Tibial artery (tissue), 4 donors: ENCODE measurements around the gene MAP3K14.
A peak's percentile ranks its signal among the peaks of the same experiment; 100 is the strongest.
"Not testable (repeated sequence)": the region's sequence is repeated elsewhere in the genome, so short reads cannot be mapped to it uniquely, and the experiment has no call there.

Source experiments
- DNase-seq, 2 donors: peaks; one replicate each; pipeline ENCODE4 v3.0.0-alpha.2; 2019
- H3K27ac ChIP-seq, 2 donors: fragments of 200-600 bp; sonication (generic) in 1 of 2; 1 replicate in 1 of 2; 2 replicates in 1 of 2; pipeline ENCODE4 v1.5.1; 2018 to 2019; ENCODE audit warnings: mild to moderate bottlenecking in 1 of 2
- H3K27me3 ChIP-seq, 2 donors: fragments of 200-600 bp; sonication (generic) in 1 of 2; one replicate each; pipeline versions ENCODE4 v1.5.1 to v1.6.0; 2016 to 2019
- H3K36me3 ChIP-seq, 3 donors: fragments of 200-600 bp; sonication (generic) in 2 of 3; one replicate each; pipeline ENCODE4 v1.5.1; 2016 to 2019; ENCODE audit warnings: mild to moderate bottlenecking in 2 of 3
- H3K4me1 ChIP-seq, 4 donors: fragments of 200-600 bp; sonication (generic) in 2 of 4; 1 replicate in 3 of 4; 2 replicates in 1 of 4; pipeline ENCODE4 v1.5.1; 2016 to 2019
- H3K4me3 ChIP-seq, 2 donors: fragments of 200-600 bp; sonication (generic) in 1 of 2; 1 replicate in 1 of 2; 2 replicates in 1 of 2; pipeline ENCODE4 v1.5.1; 2018 to 2019; ENCODE audit warnings: mild to moderate bottlenecking in 2 of 2
- H3K9me3 ChIP-seq, 3 donors: fragments of 200-600 bp; sonication (generic) in 1 of 3; one replicate each; pipeline ENCODE4 v1.5.1; 2016 to 2019
- intact Hi-C: fragments of 100-400 bp; cut with DNase I; formaldehyde crosslinking; loops from one replicate; pipeline ENCODE4 v1.15.0; 2023; ENCODE audit warnings: low total_unique reads
- TF ChIP-seq, protein P1 (sequence below), 2 experiments: fragments of 200-600 bp in 1 of 2; fragments of 450-650 bp in 1 of 2; IDR thresholded peaks; one replicate each; pipeline ENCODE4 v1.5.1; 2017 to 2019; ENCODE audit warnings: antibody characterized with exemption in 2 of 2, mild to moderate bottlenecking in 1 of 2, moderate library complexity in 1 of 2

The MAP3K14 gene

DNA sequence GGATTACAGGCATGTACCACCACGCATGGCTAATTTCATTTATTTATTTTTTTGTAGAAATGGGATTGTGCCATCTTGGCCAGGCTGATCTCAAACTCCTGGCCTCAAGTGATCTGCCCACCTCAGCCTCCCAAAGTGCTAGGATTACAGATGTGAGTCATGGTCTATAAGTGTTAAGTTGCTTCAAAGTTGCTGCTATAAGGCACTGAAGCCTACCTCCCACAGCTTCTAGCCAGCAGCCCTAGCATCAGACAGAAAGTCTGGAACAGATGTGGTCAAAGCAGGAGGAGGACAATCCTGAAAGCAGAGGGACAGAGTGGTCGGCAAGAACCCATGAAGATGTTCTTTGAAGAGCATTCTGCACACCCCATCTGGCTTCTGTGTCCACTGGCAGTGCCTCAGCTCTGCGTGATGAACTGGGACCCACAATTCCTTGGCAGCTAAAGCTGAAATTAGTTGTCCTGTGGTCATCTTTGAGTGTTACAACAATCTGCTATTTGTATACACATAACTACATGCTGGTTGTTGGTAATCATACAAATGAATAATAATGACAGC lies 11.2 kb downstream of the MAP3K14 start:
- no peak for DNase-seq
- Histone ChIP-seq H3K36me3 (no peaks in the 10 kb centered on the region), H3K9me3 (no peaks in the 10 kb centered on the region), H3K4me3 (no peak overlapping the region), H3K27ac (no peak overlapping the region), H3K27me3 (no peaks in the 10 kb centered on the region), H3K4me1 (peaks cover 0 to 54% (median 30%) of the 10 kb centered on the region in 4 donors)
- TF ChIP-seq, protein P1, sequence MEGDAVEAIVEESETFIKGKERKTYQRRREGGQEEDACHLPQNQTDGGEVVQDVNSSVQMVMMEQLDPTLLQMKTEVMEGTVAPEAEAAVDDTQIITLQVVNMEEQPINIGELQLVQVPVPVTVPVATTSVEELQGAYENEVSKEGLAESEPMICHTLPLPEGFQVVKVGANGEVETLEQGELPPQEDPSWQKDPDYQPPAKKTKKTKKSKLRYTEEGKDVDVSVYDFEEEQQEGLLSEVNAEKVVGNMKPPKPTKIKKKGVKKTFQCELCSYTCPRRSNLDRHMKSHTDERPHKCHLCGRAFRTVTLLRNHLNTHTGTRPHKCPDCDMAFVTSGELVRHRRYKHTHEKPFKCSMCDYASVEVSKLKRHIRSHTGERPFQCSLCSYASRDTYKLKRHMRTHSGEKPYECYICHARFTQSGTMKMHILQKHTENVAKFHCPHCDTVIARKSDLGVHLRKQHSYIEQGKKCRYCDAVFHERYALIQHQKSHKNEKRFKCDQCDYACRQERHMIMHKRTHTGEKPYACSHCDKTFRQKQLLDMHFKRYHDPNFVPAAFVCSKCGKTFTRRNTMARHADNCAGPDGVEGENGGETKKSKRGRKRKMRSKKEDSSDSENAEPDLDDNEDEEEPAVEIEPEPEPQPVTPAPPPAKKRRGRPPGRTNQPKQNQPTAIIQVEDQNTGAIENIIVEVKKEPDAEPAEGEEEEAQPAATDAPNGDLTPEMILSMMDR (IDR thresholded peaks at IDR 0.05), result no peak
- intact Hi-C loops, result no loop called here

DNA sequence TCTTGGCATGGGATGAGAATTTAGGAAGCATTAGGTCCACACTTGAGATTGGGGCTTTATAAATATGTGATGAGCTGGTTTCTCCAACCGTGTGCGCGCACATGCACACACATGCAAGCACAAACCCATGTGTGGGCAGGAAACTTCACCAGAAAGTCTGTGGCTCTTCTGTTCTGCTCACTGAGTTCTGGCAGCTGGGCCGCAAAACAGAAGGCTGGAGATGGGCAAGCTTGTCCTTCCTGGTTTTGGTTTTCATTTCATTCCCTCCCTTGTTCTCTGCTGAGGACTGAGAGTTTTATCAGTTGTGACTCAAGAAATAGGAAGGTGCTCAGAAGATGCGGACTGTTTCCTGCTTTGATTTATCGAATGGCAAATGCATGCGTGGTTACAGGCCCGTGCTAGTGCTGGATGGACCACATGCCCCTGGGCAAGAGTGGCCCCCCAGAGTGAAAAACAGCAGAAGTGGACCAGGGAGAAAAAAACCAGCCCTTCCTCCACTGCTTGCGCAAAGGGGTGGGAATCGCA lies 14.1 kb downstream of the MAP3K14 start:
- Histone ChIP-seq H3K36me3 (no peaks in the 10 kb centered on the region), H3K27me3 (no peaks in the 10 kb centered on the region), H3K27ac (peak overlapping the region; percentile 21 to 41), H3K9me3 (no peaks in the 10 kb centered on the region), H3K4me3 (no peak overlapping the region), H3K4me1 (peaks cover 0 to 33% (median 20%) of the 10 kb centered on the region in 4 donors)
- TF ChIP-seq, protein P1 (IDR thresholded peaks at IDR 0.05), result no peak
- intact Hi-C loops, result no loop called here
- DNase-seq, result peak in 1 of 2 donors; percentile 52

DNA sequence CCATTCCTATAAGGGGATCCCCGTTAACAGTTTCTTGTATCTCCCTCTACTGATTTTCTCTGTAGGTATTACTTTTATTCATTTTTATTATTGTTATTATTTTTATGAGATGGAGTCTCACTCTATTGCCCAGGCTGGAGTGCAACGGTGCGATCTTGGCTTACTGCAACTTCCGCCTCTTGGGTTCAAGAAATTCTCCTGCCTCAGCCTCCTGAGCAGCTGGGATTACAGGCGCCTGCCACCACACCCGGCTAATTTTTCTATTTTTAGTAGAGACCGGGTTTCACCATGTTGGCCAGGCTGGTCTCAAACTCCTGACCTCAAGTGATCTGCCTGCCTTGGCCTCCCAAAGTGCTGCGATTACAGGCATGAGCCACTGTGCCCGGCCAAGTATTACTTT lies 14.6 kb downstream of the MAP3K14 start:
- Histone ChIP-seq H3K27ac (peak overlapping the region; percentile 21 to 41), H3K4me1 (peaks cover 0 to 29% (median 18%) of the 10 kb centered on the region in 4 donors)
- intact Hi-C loops, H3K36me3 ChIP-seq, H3K9me3 ChIP-seq, H3K4me3 ChIP-seq, H3K27me3 ChIP-seq, DNase-seq: not testable (repeated sequence)

DNA sequence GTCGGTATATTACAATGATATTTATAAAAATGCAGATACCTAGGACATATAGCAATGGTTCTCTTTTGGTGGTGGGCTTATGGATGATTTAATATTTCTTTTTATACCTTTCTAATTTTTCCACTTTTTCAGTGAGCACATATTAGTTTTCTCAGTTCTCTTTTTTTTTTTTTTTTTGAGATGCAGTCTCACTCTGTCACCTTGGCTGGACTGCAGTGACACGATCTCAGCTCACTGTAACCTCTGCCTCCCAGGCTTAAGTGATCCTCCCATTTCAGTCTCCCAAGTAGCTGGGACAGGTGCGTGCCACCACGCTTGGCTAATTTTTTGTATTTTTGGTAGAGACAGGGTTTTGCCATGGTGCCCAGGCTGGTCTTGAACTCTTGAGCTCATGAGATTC lies 15.1 kb downstream of the MAP3K14 start:
- H3K4me1 ChIP-seq, result peaks cover 0 to 29% (median 20%) of the 10 kb centered on the region in 4 donors
- no peak for DNase-seq
- intact Hi-C loops, result no loop called here
- H3K4me3 ChIP-seq, result no peak overlapping the region
- H3K27me3 ChIP-seq, result no peaks in the 10 kb centered on the region
- peak overlapping the region in 1 of 2 donors; percentile 21 for H3K27ac ChIP-seq
- H3K36me3 ChIP-seq, result no peaks in the 10 kb centered on the region
- H3K9me3 ChIP-seq, result no peaks in the 10 kb centered on the region
- TF ChIP-seq, protein P1 (IDR thresholded peaks at IDR 0.05), result no peak

DNA sequence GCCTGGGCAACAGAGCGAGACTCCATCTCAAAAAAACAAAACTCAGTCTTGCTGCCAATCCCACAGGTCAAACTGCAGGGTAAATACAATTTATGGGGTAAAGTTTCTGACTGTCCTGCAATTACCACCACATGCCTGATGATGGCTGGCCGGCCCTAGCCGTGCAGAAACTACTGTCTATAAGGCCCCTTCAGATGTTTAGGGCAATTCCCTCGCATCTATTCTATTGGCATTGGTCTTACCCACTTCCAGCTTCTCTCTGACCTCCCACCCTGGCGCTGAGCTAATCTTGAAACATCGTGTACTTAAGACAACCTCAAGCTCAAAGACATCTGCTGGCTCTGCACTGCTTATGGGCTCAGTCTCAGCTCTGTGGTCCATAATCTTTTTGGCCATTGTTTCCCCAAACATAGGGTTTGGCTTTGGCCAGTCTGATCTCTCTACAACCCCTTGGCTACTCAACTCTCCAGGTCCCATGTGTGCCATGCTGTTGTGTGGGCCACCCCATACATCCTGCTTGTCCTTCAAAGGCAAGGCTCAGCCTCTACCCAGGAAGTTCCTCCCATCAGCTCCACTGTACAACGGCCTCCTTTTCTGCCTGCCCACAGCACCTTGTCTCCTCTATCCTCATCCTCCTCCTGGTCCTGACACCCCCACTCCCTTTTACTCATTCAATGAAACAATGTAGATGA lies 16.6 kb downstream of the MAP3K14 start:
- no peak overlapping the region for H3K4me3 ChIP-seq
- no peak overlapping the region for H3K27ac ChIP-seq
- DNase-seq, result no peak
- no peaks in the 10 kb centered on the region for H3K36me3 ChIP-seq
- intact Hi-C loops, result no loop called here
- H3K4me1 ChIP-seq, result peaks cover 0 to 41% (median 29%) of the 10 kb centered on the region in 4 donors
- no peaks in the 10 kb centered on the region for H3K9me3 ChIP-seq
- TF ChIP-seq, protein P1 (IDR thresholded peaks at IDR 0.05), result no peak
- H3K27me3 ChIP-seq, result no peaks in the 10 kb centered on the region

DNA sequence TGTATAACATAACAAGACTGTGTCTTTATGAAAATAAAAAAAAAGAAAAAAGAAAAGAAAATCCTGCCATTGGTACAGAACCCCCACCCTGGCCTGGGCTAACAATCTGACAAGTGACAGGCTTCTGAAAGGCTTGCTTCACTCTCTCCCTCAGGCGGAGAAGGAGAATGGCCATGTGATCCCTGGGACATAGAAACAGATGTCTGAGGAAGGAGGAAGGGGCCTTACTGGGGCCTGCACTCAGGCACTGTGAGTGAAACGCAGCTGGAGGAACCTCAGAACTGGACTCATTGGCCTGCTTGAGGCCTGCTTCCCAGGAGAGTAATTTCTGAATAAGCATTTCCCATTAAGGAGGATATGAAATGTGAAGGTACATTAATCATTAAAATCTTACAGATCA lies 17.5 kb downstream of the MAP3K14 start:
- Histone ChIP-seq H3K27ac (no peak overlapping the region), H3K27me3 (no peaks in the 10 kb centered on the region), H3K36me3 (no peaks in the 10 kb centered on the region), H3K4me3 (no peak overlapping the region), H3K4me1 (peaks cover 0 to 49% (median 37%) of the 10 kb centered on the region in 4 donors), H3K9me3 (no peaks in the 10 kb centered on the region)
- DNase-seq, result peak in 1 of 2 donors; percentile 46
- intact Hi-C loops, result no loop called here
- TF ChIP-seq, protein P1 (IDR thresholded peaks at IDR 0.05), result no peak
